GM18526 (cell line): ENCODE results near the gene SLC43A1.

ENCODE experiments used
- POLR2A ChIP-seq: IDR thresholded peaks from 3 replicates; pipeline ENCODE4 v1.6.1; 2011; ENCODE audit not compliant: insufficient read length; ENCODE audit errors: extremely low read depth

SLC43A1 gene

GRCh38 chr11:57536947-57537619, 21.6 kb upstream of the SLC43A1 start, which contains the start of gene SMTNL1:
SMTNL1 (plus strand) TSS chr11:57537595; CDS start chr11:57542643, 5,048 bp downstream.
- no peak for TF ChIP-seq POLR2A

- peak; percentile 59 for TF ChIP-seq POLR2A
Observed at GRCh38 chr11:57530596-57531507, 15.3 kb upstream of the SLC43A1 start, which contains the start of gene TIMM10. TIMM10 (minus strand) TSS chr11:57530754; CDS start chr11:57530189, 565 bp downstream.

- TF ChIP-seq POLR2A = no peak
Observed at GRCh38 chr11:57530215-57530595, 14.7 kb upstream of the SLC43A1 start.

GRCh38 chr11:57529012-57529411, 13.5 kb upstream of the SLC43A1 start:
- no peak for TF ChIP-seq POLR2A

- no peak for TF ChIP-seq POLR2A
Observed at GRCh38 chr11:57527056-57527631, 11.6 kb upstream of the SLC43A1 start.

- no peak for TF ChIP-seq POLR2A
Observed at GRCh38 chr11:57523419-57523818, 7.9 kb upstream of the SLC43A1 start.

GRCh38 chr11:57521116-57521515, 5.6 kb upstream of the SLC43A1 start:
- TF ChIP-seq POLR2A = no peak

- no peak for TF ChIP-seq POLR2A
Observed at GRCh38 chr11:57516061-57516443, 550 bp upstream of the SLC43A1 start.

GRCh38 chr11:57514538-57515331, 767 bp downstream of the SLC43A1 start:
- peak; percentile 23 for TF ChIP-seq POLR2A

- TF ChIP-seq POLR2A = no peak
Observed at GRCh38 chr11:57513911-57514537, 1.5 kb downstream of the SLC43A1 start.

- no peak for TF ChIP-seq POLR2A
Observed at GRCh38 chr11:57513452-57513795, 2.1 kb downstream of the SLC43A1 start.

GRCh38 chr11:57512646-57513451, 2.7 kb downstream of the SLC43A1 start:
- TF ChIP-seq POLR2A = no peak

- no peak for TF ChIP-seq POLR2A
Observed at GRCh38 chr11:57511741-57512430, 3.6 kb downstream of the SLC43A1 start.
